Lung (tissue), 12 donors: ENCODE results near the gene MEX3C. TPM values are rescaled to one million over a fixed set of nuclear protein-coding genes. Genes with fewer than 3 reads are reported as not detected.

ENCODE experiments used
- ATAC-seq: fragments of 200-7000 bp; cut with Tn5 transposase; one replicate; pipeline ENCODE4 v1.9.1; 2020; ENCODE audit warnings: moderate number of reproducible peaks; ENCODE audit not compliant: insufficient read depth, low FRiP score
- DNase-seq, 3 donors: peaks; one replicate each; pipeline ENCODE4 v3.0.0-alpha.2; 2013 to 2017
- H3K27ac ChIP-seq, 2 donors: one replicate each; pipeline ENCODE4 v1.5.1; 2013; ENCODE audit warnings: mild to moderate bottlenecking in 2 of 2, moderate library complexity in 2 of 2, control low read depth in 1 of 2, inconsistent platforms in 1 of 2, low read depth in 1 of 2, low read length in 1 of 2
- H3K27me3 ChIP-seq, 3 donors: one replicate each; pipeline ENCODE4 v1.5.1; 2013; ENCODE audit warnings: low read length in 2 of 3; ENCODE audit not compliant: control insufficient read depth in 3 of 3, insufficient read depth in 3 of 3
- H3K36me3 ChIP-seq, 4 donors: one replicate each; pipeline ENCODE4 v1.5.1; 2013; ENCODE audit warnings: low read length in 4 of 4, mild to moderate bottlenecking in 1 of 4, moderate library complexity in 1 of 4; ENCODE audit not compliant: control insufficient read depth in 4 of 4, insufficient read depth in 4 of 4
- H3K4me1 ChIP-seq, 5 donors: one replicate each; pipeline ENCODE4 v1.5.1; 2013; ENCODE audit warnings: low read length in 5 of 5, mild to moderate bottlenecking in 2 of 5, moderate library complexity in 1 of 5; ENCODE audit not compliant: control insufficient read depth in 5 of 5, insufficient read depth in 5 of 5
- H3K4me3 ChIP-seq: one replicate; pipeline ENCODE4 v1.5.1; 2013; ENCODE audit warnings: mild to moderate bottlenecking, control low read depth, moderate library complexity
- H3K9ac ChIP-seq, 2 donors: one replicate each; pipeline ENCODE4 v1.5.1; 2013; ENCODE audit warnings: low read length in 2 of 2, control low read depth in 1 of 2; ENCODE audit not compliant: insufficient read depth in 1 of 2
- H3K9me3 ChIP-seq, 4 donors: one replicate each; pipeline ENCODE4 v1.5.1; 2013; ENCODE audit warnings: low read length in 3 of 4, mild to moderate bottlenecking in 1 of 4, moderate library complexity in 1 of 4; ENCODE audit not compliant: control insufficient read depth in 4 of 4, insufficient read depth in 3 of 4
- WGBS, 2 donors: extraction: QIAGEN DNeasy Blood & Tissue Kit; methylation state at CpG; one replicate each; pipeline ENCODE4 v1.1.7; 2013; 5-methylcytosine and 5-hydroxymethylcytosine counted together
- polyA plus RNA-seq, 2 donors: library from polyadenylated mRNA; stranded (reverse); fragments of 200-250 nt; gene quantifications; one replicate each; pipeline ENCODE4 v1.2.1, GENCODE V29; 2013
- total RNA-seq, 2 donors: library from RNA; depleted of rRNA in 1 of 2; stranded (reverse); fragments of >200 nt in 1 of 2; gene quantifications; one replicate each; pipeline ENCODE4 v1.2.1, GENCODE V29; 2014 to 2021
- TF ChIP-seq, protein P1 (sequence below): IDR thresholded peaks from 2 replicates; pipeline ENCODE4 v1.5.1; 2012; ENCODE audit warnings: mild to moderate bottlenecking; ENCODE audit errors: control extremely low read depth, extremely low read depth
- donor health status: control.
- donor health status: control.
- donor health status: Bipolar disorder and iron deficiency.
- donor health status: healthy.
- donor health status: DM: yes; HTN: yes; CAD: no.

Gene MEX3C
- total and polyA plus RNA-seq, 4 donors, result 7.6 to 54.2 (median 15.8) TPM

DNA sequence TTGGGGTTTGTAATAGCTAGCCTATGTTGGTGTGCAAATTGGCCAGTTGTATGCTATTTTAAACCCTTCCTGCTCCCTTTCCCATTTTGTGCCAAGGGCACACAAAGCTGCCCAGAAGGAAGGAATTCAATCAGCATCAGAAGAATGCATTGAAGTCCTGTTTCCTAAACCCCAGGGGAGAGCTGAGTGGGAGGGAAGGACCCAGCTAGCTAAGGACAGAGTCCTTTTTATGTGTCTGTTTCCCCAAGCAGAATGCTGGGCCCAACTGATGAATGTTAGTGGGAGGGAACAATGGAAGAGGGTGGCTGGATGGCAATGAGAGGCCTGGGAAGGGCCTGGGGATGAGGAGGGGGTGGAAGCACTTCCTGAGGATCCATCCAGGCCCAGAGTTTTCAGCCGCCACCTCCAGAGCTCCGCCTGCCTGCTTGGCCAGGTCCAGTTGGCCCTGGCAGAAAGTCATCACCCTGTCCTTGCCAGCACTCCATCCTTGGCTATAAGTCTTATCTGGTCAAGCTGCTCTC, 32.7 kb downstream of the MEX3C start:
- no peak for DNase-seq

DNA sequence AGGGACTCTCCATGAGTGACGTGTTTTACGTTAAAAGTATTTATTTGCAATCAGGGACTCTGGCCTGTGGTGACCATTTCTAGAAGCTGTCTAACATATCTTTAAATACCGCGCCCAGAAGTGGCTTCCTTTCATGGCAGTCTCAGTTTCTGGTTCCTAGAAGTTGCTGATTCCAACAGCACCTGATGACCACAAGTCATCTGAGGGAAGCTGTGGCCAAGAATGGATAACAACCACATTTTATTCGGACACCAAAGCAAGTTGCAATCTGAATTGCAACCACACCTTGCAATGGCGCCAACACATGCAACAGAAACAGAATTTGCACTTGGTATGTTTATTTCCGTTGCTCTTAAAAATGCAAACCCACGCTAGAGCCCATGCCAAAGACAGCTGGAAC, 33.1 kb downstream of the MEX3C start:
- DNase-seq (no peak), ATAC-seq (no peak)
- Histone ChIP-seq H3K36me3 (no peaks in the 10 kb centered on the region), H3K4me1 (peaks cover 0 to 2% (median 0%) of the 10 kb centered on the region in 5 donors), H3K27ac (no peak overlapping the region), H3K4me3 (no peak overlapping the region), H3K27me3 (no peaks in the 10 kb centered on the region), H3K9ac (no peak overlapping the region), H3K9me3 (no peaks in the 10 kb centered on the region)
- 77 to 79% methylated on average over 8 of the region's 8 CpGs for WGBS, 2 donors
- TF ChIP-seq, protein P1, sequence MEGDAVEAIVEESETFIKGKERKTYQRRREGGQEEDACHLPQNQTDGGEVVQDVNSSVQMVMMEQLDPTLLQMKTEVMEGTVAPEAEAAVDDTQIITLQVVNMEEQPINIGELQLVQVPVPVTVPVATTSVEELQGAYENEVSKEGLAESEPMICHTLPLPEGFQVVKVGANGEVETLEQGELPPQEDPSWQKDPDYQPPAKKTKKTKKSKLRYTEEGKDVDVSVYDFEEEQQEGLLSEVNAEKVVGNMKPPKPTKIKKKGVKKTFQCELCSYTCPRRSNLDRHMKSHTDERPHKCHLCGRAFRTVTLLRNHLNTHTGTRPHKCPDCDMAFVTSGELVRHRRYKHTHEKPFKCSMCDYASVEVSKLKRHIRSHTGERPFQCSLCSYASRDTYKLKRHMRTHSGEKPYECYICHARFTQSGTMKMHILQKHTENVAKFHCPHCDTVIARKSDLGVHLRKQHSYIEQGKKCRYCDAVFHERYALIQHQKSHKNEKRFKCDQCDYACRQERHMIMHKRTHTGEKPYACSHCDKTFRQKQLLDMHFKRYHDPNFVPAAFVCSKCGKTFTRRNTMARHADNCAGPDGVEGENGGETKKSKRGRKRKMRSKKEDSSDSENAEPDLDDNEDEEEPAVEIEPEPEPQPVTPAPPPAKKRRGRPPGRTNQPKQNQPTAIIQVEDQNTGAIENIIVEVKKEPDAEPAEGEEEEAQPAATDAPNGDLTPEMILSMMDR, result no peak

More for the DNA sequence above, 32.7 kb downstream of the MEX3C start:
- H3K9ac ChIP-seq, result no peak overlapping the region
- H3K4me3 ChIP-seq, result no peak overlapping the region
- no peaks in the 10 kb centered on the region for H3K9me3 ChIP-seq
- no peak for ATAC-seq
- no peaks in the 10 kb centered on the region for H3K36me3 ChIP-seq
- 93 to 96% methylated on average over 2 of the region's 2 CpGs for WGBS, 2 donors
- H3K4me1 ChIP-seq, result peaks cover 0 to 2% (median 0%) of the 10 kb centered on the region in 5 donors
- TF ChIP-seq, protein P1, result no peak
- no peaks in the 10 kb centered on the region for H3K27me3 ChIP-seq
- no peak overlapping the region for H3K27ac ChIP-seq

DNA sequence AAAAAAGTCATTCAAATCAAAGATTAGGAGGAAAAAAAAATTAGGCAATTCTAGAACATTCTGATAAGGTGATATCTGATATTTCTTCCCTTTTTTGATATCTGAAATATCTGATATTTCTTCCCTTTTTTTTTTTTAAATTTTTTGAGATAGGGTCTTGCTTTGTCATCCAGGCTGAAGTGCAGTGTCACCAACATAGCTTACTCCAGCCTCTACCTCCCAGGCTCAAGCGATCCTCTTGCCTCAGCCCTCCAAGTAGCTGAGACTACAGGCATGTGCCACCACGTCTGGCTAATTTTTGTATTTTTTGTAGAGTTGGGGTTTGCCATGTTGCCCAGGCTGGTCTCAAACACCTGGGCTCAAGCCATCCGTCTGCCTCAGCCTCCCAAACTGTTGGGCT, 33.9 kb downstream of the MEX3C start:
- no peaks in the 10 kb centered on the region for H3K9me3 ChIP-seq
- peaks cover 0 to 2% (median 0%) of the 10 kb centered on the region in 5 donors for H3K4me1 ChIP-seq
- H3K9ac ChIP-seq, result no peak overlapping the region
- no peak overlapping the region for H3K27ac ChIP-seq
- no peak for DNase-seq
- no peaks in the 10 kb centered on the region for H3K36me3 ChIP-seq
- no peak overlapping the region for H3K4me3 ChIP-seq
- TF ChIP-seq, protein P1, result no peak
- H3K27me3 ChIP-seq, result no peaks in the 10 kb centered on the region
- WGBS, 2 donors, result 92 to 95% methylated on average over 3 of the region's 3 CpGs
- ATAC-seq, result no peak

DNA sequence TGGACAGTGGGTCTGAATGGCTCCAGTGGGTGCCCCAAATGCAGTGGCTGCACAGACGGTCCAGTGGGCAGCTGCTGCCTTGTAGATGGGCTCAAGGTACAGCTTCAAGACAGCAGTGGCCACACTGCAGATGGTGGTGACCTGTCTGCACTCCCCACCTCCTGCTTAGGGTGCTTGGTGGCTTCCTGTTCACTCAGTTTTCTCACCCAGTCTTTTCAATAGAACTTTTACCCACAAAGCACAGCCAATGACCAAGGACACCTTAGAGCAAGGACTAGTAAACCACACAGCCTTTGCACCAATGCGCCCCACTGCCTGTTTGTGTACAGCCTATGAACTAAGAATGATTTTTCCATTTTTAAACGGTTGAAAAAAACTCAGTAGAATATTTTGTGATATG, 34.9 kb downstream of the MEX3C start:
- Histone ChIP-seq H3K27ac (no peak overlapping the region), H3K36me3 (no peaks in the 10 kb centered on the region), H3K27me3 (no peaks in the 10 kb centered on the region), H3K4me3 (no peak overlapping the region), H3K9me3 (no peaks in the 10 kb centered on the region), H3K4me1 (peaks cover 0 to 2% (median 0%) of the 10 kb centered on the region in 5 donors), H3K9ac (no peak overlapping the region)
- WGBS, 2 donors, result 80 to 84% methylated on average over 3 of the region's 3 CpGs
- ATAC-seq (no peak), DNase-seq (no peak)
- TF ChIP-seq, protein P1, result no peak
